ENCODE measurements around the gene GPRIN1. TPM values are rescaled to one million over a fixed set of nuclear protein-coding genes. Genes with fewer than 3 reads are reported as not detected.

GPRIN1 gene
- 1 to 10 TPM; 4.5 to 5.3 TPM for total RNA-seq

- Mint-ChIP-seq H3K27ac (peak within 1 kb of the TSS; percentile 62), H3K4me1 (ENCODE audit: low read depth) (peaks cover 15% of the 10 kb centered on the region), H3K27me3 (peaks cover 21% of the 10 kb centered on the region), H3K4me3 (peak within 1 kb of the TSS; percentile 90), H3K9me3 (no peaks in the 10 kb centered on the region), H3K36me3 (peaks cover 1% of the 10 kb centered on the region)
- POLR2A ChIA-PET = no interaction called here
- intact Hi-C loops (cut with micrococcal nuclease) = no loop called here
- CTCF ChIA-PET = interaction anchor here (1.0 to 2.3 kb wide), 3 partner anchors 37 to 194 kb away, joined by 3 to 6 read pairs (median 3); partner anchors contain the start of gene CLTB
- peak; percentile 68 for DNase-seq
These were observed at the start of gene GPRIN1 for GRCh38 chr5:176609724-176610434. Gene GPRIN1, minus strand, starts transcription at chr5:176610156. Its CDS starts 10,322 bp downstream, at chr5:176599834.

GRCh38 chr5:176659512-176659839, 49.5 kb upstream of the GPRIN1 start:
- peaks cover 4% of the 10 kb centered on the region for H3K27me3 Mint-ChIP-seq
- H3K4me1 Mint-ChIP-seq (ENCODE audit: low read depth) = peaks cover 35% of the 10 kb centered on the region
- no peak overlapping the region for H3K27ac Mint-ChIP-seq
- no peaks in the 10 kb centered on the region for H3K9me3 Mint-ChIP-seq
- ChIA-PET CTCF (interaction anchor here (0.6 to 5.3 kb wide), 19 partner anchors 9 to 453 kb away, joined by 3 to 56 read pairs (median 12); partner anchors contain the start of genes EIF4E1B, FAF2, HK3 and SNCB), POLR2A (no interaction called here)
- peaks cover 3% of the 10 kb centered on the region for H3K36me3 Mint-ChIP-seq
- intact Hi-C loops (cut with micrococcal nuclease) = loop anchor here (2.0 to 5.0 kb wide), 3 partner anchors 158 to 453 kb away; no protein-coding TSS in a partner anchor
- DNase-seq = no peak
- H3K4me3 Mint-ChIP-seq = no peak overlapping the region

- Mint-ChIP-seq H3K27me3 (peaks cover under 1% of the 10 kb centered on the region), H3K4me3 (peak overlapping the region; percentile 11), H3K27ac (no peak overlapping the region), H3K9me3 (no peaks in the 10 kb centered on the region), H3K36me3 (peaks cover 3% of the 10 kb centered on the region), H3K4me1 (ENCODE audit: low read depth) (peaks cover 39% of the 10 kb centered on the region)
- ChIA-PET POLR2A (no interaction called here), CTCF (interaction anchor here (0.6 to 5.3 kb wide), 23 partner anchors 10 to 929 kb away, joined by 3 to 56 read pairs (median 8); partner anchors contain the start of genes EIF4E1B, FAF2, HK3 and SNCB)
- intact Hi-C loops (cut with micrococcal nuclease) = loop anchor here (2.0 to 5.0 kb wide), 3 partner anchors 158 to 453 kb away; no protein-coding TSS in a partner anchor
- peak; percentile 40 for DNase-seq
These were observed 49.0 kb upstream of the GPRIN1 start for GRCh38 chr5:176658817-176659511.

- POLR2A ChIA-PET = no interaction called here
- Mint-ChIP-seq H3K27ac (no peak overlapping the region), H3K36me3 (peaks cover 9% of the 10 kb centered on the region), H3K4me1 (ENCODE audit: low read depth) (peaks cover 47% of the 10 kb centered on the region), H3K9me3 (no peaks in the 10 kb centered on the region), H3K4me3 (no peak overlapping the region), H3K27me3 (no peaks in the 10 kb centered on the region)
- intact Hi-C loops (cut with micrococcal nuclease) = loop anchor here (2.0 to 5.0 kb wide), 3 partner anchors 159 to 454 kb away; no protein-coding TSS in a partner anchor
- CTCF ChIA-PET = interaction anchor here (0.5 to 5.3 kb wide), 19 partner anchors 11 to 929 kb away, joined by 3 to 56 read pairs (median 4); partner anchors contain the start of genes EIF4E1B, SNCB and TSPAN17
- peak; percentile 75 for DNase-seq
These were observed 48.1 kb upstream of the GPRIN1 start for GRCh38 chr5:176658007-176658599.

GRCh38 chr5:176656467-176656990, 46.6 kb upstream of the GPRIN1 start:
- Mint-ChIP-seq H3K4me3 (no peak overlapping the region), H3K27ac (no peak overlapping the region), H3K4me1 (ENCODE audit: low read depth) (peaks cover 61% of the 10 kb centered on the region), H3K36me3 (peaks cover 13% of the 10 kb centered on the region), H3K9me3 (no peaks in the 10 kb centered on the region), H3K27me3 (no peaks in the 10 kb centered on the region)
- no peak for DNase-seq
- ChIA-PET CTCF (interaction anchor here (0.5 to 5.3 kb wide), 9 partner anchors 9 to 860 kb away, joined by 3 to 56 read pairs (median 5); partner anchors contain the start of gene TSPAN17), POLR2A (no interaction called here)
- intact Hi-C loops (cut with micrococcal nuclease) = loop anchor here (5.0 kb wide), 2 partner anchors 161 to 456 kb away; no protein-coding TSS in a partner anchor

- H3K27me3 Mint-ChIP-seq = no peaks in the 10 kb centered on the region
- intact Hi-C loops (cut with micrococcal nuclease) = loop anchor here (5.0 kb wide), 2 partner anchors 162 to 457 kb away; no protein-coding TSS in a partner anchor
- H3K4me1 Mint-ChIP-seq (ENCODE audit: low read depth) = peaks cover 67% of the 10 kb centered on the region
- ChIA-PET POLR2A (no interaction called here), CTCF (interaction anchor here (1.2 to 1.6 kb wide), 2 partner anchors 239 to 459 kb away, joined by 3 to 4 read pairs; no protein-coding TSS in a partner anchor)
- H3K27ac Mint-ChIP-seq = no peak overlapping the region
- H3K36me3 Mint-ChIP-seq = peaks cover 13% of the 10 kb centered on the region
- H3K9me3 Mint-ChIP-seq = no peaks in the 10 kb centered on the region
- H3K4me3 Mint-ChIP-seq = no peak overlapping the region
- DNase-seq = peak; percentile 44
These were observed 44.9 kb upstream of the GPRIN1 start for GRCh38 chr5:176654856-176655255.

GRCh38 chr5:176653401-176654385, 43.7 kb upstream of the GPRIN1 start:
- POLR2A ChIA-PET = no interaction called here
- Mint-ChIP-seq H3K36me3 (peaks cover 13% of the 10 kb centered on the region), H3K4me3 (no peak overlapping the region), H3K27ac (peak overlapping the region; percentile 46), H3K4me1 (ENCODE audit: low read depth) (peaks cover 68% of the 10 kb centered on the region), H3K9me3 (no peaks in the 10 kb centered on the region), H3K27me3 (no peaks in the 10 kb centered on the region)
- CTCF ChIA-PET = interaction anchor here (1.2 to 1.6 kb wide), 2 partner anchors 238 to 460 kb away, joined by 3 to 4 read pairs; no protein-coding TSS in a partner anchor
- peak; percentile 90 for DNase-seq
- intact Hi-C loops (cut with micrococcal nuclease) = no loop called here

GRCh38 chr5:176652136-176652535, 42.2 kb upstream of the GPRIN1 start:
- Mint-ChIP-seq H3K4me3 (no peak overlapping the region), H3K36me3 (peaks cover 13% of the 10 kb centered on the region), H3K27ac (no peak overlapping the region), H3K4me1 (ENCODE audit: low read depth) (peaks cover 63% of the 10 kb centered on the region), H3K27me3 (no peaks in the 10 kb centered on the region), H3K9me3 (no peaks in the 10 kb centered on the region)
- POLR2A ChIA-PET = interaction anchor here (0.6 kb wide), 1 partner anchor 352 kb away, joined by 3 read pairs; no protein-coding TSS in a partner anchor
- intact Hi-C loops (cut with micrococcal nuclease) = no loop called here
- no peak for DNase-seq
- CTCF ChIA-PET = interaction anchor here (1.0 to 8.9 kb wide), 2 partner anchors 9 to 16 kb away, joined by 3 to 65 read pairs; no protein-coding TSS in a partner anchor

- no peak overlapping the region for H3K27ac Mint-ChIP-seq
- POLR2A ChIA-PET = interaction anchor here (0.6 kb wide), 1 partner anchor 353 kb away, joined by 3 read pairs; no protein-coding TSS in a partner anchor
- H3K27me3 Mint-ChIP-seq = no peaks in the 10 kb centered on the region
- intact Hi-C loops (cut with micrococcal nuclease) = no loop called here
- H3K9me3 Mint-ChIP-seq = no peaks in the 10 kb centered on the region
- DNase-seq = no peak
- H3K4me3 Mint-ChIP-seq = no peak overlapping the region
- CTCF ChIA-PET = interaction anchor here (8.9 kb wide), 1 partner anchor 9 kb away, joined by 65 read pairs; no protein-coding TSS in a partner anchor
- peaks cover 13% of the 10 kb centered on the region for H3K36me3 Mint-ChIP-seq
- peaks cover 68% of the 10 kb centered on the region for H3K4me1 Mint-ChIP-seq (ENCODE audit: low read depth)
These were observed 41.6 kb upstream of the GPRIN1 start for GRCh38 chr5:176651472-176651980.

GRCh38 chr5:176650354-176650884, 40.5 kb upstream of the GPRIN1 start:
- no peak for DNase-seq
- ChIA-PET CTCF (interaction anchor here (8.9 kb wide), 1 partner anchor 10 kb away, joined by 65 read pairs; no protein-coding TSS in a partner anchor), POLR2A (no interaction called here)
- no peaks in the 10 kb centered on the region for H3K27me3 Mint-ChIP-seq
- H3K4me1 Mint-ChIP-seq (ENCODE audit: low read depth) = peaks cover 76% of the 10 kb centered on the region
- intact Hi-C loops (cut with micrococcal nuclease) = no loop called here
- no peaks in the 10 kb centered on the region for H3K9me3 Mint-ChIP-seq
- no peak overlapping the region for H3K4me3 Mint-ChIP-seq
- no peak overlapping the region for H3K27ac Mint-ChIP-seq
- H3K36me3 Mint-ChIP-seq = peaks cover 13% of the 10 kb centered on the region

All from activated CD4-positive, alpha-beta memory T cell treated with anti-CD3 and anti-CD28 coated beads for 36 hours (primary cell).